GM21390 (cell line): ENCODE data around the gene UNC119.

Experiments
- ATAC-seq: cut with Tn5 transposase; IDR thresholded peaks from one replicate; pipeline ENCODE4 v1.9.1; 2021; ENCODE audit not compliant: unreplicated experiment

Gene UNC119

DNA sequence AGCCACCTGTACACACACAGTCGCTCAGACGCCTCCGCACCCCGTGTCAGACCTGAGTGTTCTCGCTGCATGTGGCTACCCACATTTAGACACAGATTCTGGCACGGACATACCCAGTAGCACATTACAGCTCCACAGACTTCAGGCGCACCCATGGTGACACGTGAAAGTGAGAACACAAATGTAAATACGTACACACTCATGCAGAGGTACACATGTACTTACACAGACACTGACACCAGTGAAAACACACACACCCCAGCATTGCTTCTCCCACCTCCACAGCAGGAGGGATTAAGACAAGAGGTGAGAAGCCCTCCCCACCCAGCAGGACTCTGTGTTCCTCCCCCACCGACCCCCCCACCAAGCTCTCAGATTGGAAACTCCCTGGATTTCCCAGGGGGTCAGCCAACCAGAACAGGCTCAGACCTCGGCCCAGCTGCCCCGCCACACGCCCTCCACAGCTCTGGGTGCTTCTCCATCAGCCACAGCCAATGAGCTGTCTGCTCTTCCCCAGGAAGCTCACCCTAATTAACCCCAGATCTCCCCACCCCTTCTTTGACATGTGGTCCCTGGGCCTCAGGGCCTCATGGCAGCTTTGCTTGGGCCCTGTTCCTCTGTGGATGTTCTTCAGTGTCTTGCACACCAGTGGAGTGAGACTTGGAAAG is 51.6 kb downstream of the UNC119 start:
- peak; percentile 58 for ATAC-seq

DNA sequence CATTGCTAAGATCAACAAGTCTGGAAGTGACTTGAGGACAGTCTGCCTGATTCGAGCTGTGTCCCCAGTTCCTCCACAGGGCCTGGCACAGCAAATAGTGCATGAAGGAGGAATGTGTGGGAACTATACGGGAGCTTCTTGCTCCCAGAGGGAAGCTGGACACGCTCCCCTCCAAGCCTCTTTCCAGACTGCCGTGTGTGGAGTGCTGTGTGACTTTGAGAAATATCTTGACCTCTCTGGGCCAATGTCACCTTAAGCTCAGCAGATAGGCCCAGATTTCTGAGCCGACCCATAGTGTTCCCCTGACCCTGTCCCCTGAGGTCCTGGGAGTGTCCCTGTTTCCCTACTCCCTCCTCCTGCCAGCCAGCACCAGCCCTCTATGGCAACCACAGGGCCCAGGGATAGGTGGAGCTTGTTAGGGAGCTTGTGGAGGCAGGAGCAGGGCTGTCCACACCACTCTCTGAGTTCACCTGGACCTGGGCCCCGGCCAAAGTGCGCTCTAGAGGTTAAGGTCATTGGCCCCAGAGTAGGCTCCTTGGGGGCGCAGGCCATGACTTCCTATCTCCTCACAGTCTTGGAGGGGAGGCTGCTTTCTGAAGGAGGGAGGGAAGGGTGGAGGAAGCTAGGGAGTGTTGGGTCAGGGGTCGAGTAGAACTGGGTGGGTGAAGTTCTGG is 52.6 kb downstream of the UNC119 start:
- ATAC-seq: no peak

- ATAC-seq: no peak
These were observed 53.1 kb downstream of the UNC119 start for GRCh38 chr17:28499364-28499664.

DNA sequence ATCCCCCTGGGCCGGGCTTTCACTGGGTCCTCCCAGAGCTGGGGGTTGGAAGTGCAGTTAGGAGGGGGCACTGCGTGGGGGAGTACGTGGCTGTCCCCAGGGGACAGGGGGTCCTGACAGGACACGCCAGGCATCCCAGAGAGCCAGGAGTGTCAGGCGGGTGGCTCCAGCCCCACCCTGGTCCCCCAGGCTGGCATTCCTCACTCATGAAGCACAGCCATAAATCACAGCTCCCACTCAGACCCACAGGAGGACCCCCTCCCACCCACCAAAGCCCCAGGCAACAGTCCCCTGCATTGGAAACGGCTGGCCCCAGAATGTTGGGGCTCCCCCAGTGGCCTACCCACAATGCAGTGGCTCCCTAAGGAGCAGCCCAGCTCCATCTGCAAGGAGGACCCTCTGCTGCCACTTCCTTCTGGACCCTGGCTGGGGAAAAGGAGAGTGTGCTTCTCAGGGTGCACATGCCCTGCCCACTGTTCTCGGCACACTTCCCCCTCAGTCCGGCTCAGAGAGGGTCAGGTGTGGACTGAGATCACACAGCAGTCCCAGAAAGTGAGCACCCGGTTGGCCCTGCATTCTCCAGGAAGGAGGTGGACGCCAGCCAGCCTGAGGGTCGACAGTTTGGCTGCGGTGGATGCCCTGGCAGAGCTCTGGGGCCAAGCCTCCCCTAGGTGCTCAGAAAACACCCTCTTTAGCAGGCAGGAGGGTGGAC is 53.6 kb downstream of the UNC119 start:
- no peak for ATAC-seq

DNA sequence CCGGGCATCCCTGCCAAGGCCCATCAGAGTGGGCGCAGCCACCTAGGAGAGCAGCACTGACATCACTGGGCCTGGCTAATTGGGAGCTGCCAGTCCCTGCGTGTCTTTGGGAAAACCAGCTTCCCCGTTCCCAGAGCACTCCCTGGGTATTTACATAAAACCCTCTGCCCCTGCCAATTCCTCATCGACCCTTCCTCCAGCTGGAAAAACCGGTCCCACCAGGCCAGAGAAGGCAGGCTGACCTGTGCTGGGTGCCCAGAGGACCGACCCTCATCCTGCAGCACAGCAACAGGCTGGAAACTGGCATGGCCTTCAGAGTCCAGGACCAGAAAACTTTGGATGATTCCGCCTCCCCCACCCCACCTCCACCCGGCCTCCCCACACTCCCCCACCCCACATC is 54.5 kb downstream of the UNC119 start:
- no peak for ATAC-seq
